H7 (cell line): Measurements from ENCODE around the gene PLEKHA5. TPM values are rescaled to one million over a fixed set of nuclear protein-coding genes. Genes with fewer than 3 reads are reported as not detected.
"Not testable (repeated sequence)": the region's sequence is repeated elsewhere in the genome, so short reads cannot be mapped to it uniquely, and the experiment has no call there.

Experiments
- DNase-seq: peaks from one replicate; pipeline ENCODE4 v3.0.0; 2012
- H3K27me3 ChIP-seq: 2 replicates; pipeline ENCODE4 v1.6.0; 2011; ENCODE audit warnings: mild to moderate bottlenecking, low read length; ENCODE audit not compliant: control insufficient read depth, insufficient read depth
- H3K36me3 ChIP-seq: replicated peaks from 2 replicates; pipeline ENCODE4 v1.5.1; 2011; ENCODE audit warnings: low read length; ENCODE audit not compliant: control insufficient read depth, insufficient read depth
- H3K4me3 ChIP-seq: 2 replicates; pipeline ENCODE4 v1.5.1; 2011; ENCODE audit warnings: low read depth, mild to moderate bottlenecking, control low read depth, low read length, moderate library complexity; ENCODE audit not compliant: insufficient read depth
- total RNA-seq: library from RNA; depleted of rRNA; stranded (reverse); fragments of >200 nt; shearing (Covaris generic); gene quantifications from 2 replicates; pipeline ENCODE4 v1.2.3, GENCODE V29; 2014

The PLEKHA5 gene
- total RNA-seq, 1 experiment from 2014 or later, result 33.9 TPM

DNA sequence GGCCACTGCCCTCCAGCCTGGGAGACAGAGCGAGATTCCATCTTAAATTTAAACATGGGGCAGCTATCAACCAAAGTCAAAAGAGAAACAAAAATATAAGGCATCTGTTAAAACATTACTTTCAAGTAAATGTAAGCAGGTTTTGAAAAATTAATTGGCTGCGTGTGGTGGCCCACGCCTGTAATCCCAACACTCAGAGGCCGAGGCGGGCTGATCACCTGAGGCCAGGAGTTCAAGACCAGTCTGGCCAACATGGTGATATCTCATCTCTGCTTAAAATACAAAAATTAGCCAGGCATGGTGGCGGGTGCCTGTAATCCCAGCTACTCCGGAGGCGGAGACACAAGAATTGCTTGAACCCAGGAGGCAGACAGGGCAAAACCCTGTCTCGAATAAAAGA is 82.7 kb downstream of the PLEKHA5 start:
- no peaks in the 10 kb centered on the region for H3K36me3 ChIP-seq
- H3K4me3 ChIP-seq, result no peak overlapping the region
- no peaks in the 10 kb centered on the region for H3K27me3 ChIP-seq
- no peak for DNase-seq

DNA sequence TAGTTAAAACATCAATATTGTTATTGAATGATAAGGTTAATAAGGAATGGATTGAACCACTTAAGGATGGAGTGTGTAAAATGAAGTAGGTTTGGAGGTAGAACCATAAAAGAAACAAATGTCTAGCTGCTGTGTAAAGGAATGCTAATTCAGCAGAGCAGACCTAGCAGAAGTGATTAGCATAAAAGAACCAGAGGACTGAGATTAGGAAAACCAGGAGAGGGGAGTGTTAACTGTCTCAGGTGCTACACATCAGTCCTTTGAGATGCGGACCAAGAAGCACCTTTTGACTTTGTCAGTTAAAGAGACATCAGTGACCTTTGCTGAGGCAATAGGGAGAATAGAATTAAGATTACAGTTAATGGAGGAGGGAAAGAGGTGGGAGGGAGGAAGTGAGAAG is 84.5 kb downstream of the PLEKHA5 start:
- Histone ChIP-seq H3K36me3 (no peaks in the 10 kb centered on the region), H3K4me3 (no peak overlapping the region), H3K27me3 (no peaks in the 10 kb centered on the region)
- DNase-seq, result no peak

DNA sequence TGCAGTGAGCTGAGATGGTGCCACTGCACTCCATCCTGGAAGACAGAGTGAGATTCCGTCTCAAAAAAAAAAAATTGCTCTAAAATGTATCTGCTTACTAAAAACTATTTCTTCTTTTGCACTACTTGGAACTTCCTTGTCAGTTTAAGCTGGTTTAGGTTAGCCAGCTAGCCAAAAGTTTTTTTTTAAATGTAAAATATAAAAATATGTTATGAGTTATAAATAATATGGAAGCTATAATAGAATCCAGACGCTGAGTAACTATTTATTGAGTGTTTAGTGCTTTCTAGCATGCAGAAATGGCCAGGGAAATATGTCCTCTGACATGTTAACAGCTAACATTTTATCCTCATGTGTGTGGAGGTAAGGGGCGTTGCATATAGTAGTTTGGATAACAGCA is 85.6 kb downstream of the PLEKHA5 start:
- no peak overlapping the region for H3K4me3 ChIP-seq
- H3K36me3 ChIP-seq, result no peaks in the 10 kb centered on the region
- no peak for DNase-seq
- H3K27me3 ChIP-seq, result no peaks in the 10 kb centered on the region

DNA sequence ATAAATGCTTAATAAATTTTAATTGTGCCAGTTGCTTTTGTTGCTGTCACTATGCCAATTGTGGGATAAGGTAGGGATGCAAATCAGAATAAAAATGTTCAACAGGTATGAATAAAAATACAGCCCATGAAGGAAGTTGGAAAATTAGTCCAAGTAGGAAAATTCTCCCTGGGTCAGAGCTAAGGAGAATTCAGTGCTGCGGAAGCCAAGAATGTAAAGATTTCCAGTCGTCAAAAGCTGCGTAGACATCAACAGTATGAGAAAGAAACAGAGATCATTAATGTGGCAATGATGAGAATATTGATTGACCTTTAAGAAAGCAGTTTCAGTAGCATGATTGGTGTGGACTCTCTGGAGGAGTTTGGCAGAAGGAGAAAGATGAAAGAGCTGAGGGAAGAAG is 87.9 kb downstream of the PLEKHA5 start:
- Histone ChIP-seq H3K27me3 (no peaks in the 10 kb centered on the region), H3K4me3 (no peak overlapping the region), H3K36me3 (no peaks in the 10 kb centered on the region)
- no peak for DNase-seq

DNA sequence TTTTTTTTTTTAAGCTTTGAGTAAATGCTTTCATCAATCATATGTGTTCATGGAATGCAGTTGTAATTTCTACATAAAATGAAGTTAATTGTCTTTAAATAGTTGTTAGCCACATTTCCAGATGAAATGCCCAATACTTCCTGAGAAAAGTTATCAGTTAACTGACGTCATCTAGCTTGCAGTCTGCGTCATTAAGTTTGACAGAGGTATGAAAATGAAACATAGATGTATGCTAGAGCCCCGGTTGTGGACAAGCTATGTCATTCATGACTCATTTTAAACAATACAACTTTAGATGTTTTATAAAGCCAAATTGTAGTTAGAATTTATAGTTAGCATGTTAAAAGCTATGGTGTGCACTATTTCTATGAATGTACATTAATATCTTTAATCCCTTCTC is 90.7 kb downstream of the PLEKHA5 start:
- no peak for DNase-seq
- Histone ChIP-seq H3K27me3 (no peaks in the 10 kb centered on the region), H3K36me3 (no peaks in the 10 kb centered on the region), H3K4me3 (no peak overlapping the region)

DNA sequence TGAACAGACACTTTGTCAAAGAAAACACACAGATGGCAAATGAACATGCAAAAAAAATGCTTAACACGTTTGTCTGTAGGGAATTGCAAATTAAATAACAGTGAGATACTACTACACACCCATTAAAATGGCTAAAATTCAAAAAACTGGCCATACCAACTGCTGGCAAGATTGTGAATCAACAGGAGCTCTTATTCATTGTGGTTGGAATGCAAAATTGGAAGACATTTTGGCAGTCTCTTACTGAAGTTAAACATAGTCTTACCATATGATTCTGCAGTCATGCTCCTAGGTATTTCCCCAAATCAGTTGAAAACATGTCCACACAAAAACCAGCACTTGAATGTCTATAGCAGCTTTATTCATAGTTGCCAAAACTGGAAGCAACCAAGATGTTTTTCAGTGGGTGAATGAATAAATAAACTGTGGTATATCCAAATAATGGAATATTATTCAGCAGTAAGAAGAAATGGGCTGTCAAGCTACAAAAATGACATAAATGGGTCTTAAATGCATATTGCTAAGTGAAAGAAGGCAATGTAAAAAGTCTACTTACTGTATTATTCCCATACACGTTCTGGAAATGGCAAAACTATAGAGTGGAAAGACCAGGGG is 91.4 kb downstream of the PLEKHA5 start:
- H3K36me3 ChIP-seq, result no peaks in the 10 kb centered on the region
- H3K4me3 ChIP-seq, result no peak overlapping the region
- no peaks in the 10 kb centered on the region for H3K27me3 ChIP-seq
- no peak for DNase-seq

DNA sequence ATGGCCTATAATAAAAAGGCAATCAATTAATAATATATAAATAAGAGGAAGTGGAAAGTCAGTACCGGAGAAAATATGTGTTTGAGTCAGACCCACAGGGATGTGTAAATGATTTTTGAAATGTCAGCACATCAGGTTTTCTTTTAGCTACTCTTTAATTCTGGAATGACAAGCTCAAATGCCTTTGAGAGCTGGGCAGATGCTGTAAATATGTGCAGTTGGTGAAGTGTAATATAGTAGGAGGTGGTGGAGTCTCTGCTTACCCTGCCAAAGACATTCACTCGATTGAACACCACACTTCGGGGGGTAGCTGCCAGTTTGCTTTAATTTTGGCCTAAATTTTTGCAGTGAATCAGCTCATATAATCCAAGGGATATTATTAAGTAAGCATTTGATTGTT is 93.0 kb downstream of the PLEKHA5 start:
- DNase-seq, result no peak
- H3K4me3 ChIP-seq, result no peak overlapping the region
- H3K36me3 ChIP-seq, result no peaks in the 10 kb centered on the region
- no peaks in the 10 kb centered on the region for H3K27me3 ChIP-seq

DNA sequence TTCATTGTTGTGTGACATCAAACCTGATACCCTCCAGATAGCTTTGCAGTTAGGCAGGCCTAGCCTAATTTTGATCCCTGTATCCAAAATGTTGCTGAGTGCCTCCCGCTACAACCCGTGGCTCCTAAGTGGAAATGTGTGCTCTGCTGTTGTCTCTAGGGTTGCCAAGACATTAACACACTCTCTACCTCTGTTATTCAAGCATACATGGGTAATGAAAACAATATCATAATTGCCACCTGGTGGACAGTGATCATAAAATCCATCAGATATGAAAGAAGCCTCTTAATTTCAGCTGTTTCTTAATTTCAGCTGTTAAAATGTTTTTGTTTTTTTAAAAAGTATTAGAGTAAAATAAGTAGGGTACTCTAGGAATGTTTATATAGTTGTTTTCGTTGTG is 93.5 kb downstream of the PLEKHA5 start:
- no peaks in the 10 kb centered on the region for H3K27me3 ChIP-seq
- no peak overlapping the region for H3K4me3 ChIP-seq
- no peaks in the 10 kb centered on the region for H3K36me3 ChIP-seq
- DNase-seq, result no peak

DNA sequence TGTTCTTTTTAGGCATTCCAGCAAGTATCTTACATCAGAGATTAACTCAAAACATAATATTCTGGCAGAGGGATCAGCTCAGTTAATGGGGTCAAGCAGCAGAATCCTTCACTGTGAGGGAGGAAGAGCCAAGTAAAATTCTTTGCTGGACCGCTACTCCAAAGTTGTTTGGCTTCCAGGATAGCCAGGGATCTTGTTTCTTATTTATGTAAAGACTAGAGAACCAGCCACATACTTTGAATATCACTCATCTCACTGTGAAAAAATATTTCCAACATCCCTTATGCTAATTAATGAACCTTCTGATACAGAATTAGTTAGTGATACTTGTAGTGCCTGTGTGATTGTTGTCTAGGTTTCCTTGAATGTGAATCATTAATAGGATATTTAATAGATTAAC is 94.2 kb downstream of the PLEKHA5 start:
- H3K36me3 ChIP-seq, result no peaks in the 10 kb centered on the region
- no peak for DNase-seq
- no peaks in the 10 kb centered on the region for H3K27me3 ChIP-seq
- H3K4me3 ChIP-seq, result no peak overlapping the region

DNA sequence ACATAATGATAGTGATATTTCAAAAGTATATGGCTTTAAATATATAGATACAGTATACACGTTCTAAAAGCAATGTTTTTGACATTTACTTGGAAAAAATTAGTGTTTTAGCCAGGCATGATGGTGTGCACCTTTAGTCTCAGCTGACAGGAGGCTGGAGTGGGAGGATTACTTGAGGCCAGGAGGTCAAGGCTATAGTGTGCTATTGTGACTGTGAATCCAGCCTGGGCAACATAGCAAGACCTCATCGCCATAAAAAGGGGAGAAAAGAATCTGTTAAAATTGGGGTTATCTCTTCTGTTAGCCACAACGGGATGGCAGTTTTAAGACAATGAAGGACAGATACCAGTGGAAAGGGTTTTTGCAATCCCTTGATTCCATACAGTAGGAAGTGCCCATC is 95.2 kb downstream of the PLEKHA5 start:
- no peaks in the 10 kb centered on the region for H3K36me3 ChIP-seq
- no peak for DNase-seq
- H3K27me3 ChIP-seq, result no peaks in the 10 kb centered on the region
- H3K4me3 ChIP-seq, result no peak overlapping the region

DNA sequence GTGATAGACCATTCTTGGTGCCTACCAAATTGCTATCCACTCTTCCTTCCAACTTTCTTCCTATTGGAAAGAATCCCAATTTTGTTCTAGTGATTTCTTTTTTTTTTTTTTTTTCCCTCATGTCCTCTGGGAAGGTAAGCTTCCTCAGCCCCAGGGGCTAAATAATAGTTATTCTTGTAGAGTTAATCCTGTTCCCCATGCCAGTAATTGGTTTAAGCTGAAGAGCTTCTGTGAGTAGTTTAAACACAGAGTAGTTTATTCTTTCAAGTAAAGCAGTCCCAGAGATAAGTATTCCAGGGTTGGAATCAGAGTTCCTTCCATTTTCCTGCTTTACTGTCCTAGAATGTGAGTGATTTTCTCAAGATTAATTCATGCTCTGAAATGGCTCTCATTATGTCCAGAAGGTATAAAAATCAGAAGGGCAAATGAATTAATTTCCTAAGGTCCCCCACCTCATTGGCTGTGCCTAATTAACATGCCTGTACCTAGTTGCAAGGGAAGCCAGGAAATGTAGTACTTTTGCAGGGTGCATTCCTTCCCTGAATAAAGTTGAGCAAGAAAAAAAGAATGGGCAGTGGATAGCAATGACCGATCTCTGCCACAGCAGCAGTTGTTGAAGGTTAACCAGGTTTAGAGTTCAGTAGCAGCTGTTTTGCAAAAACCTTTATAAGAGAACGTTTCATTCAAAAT is 97.8 kb downstream of the PLEKHA5 start:
- no peak overlapping the region for H3K4me3 ChIP-seq
- no peak for DNase-seq
- no peaks in the 10 kb centered on the region for H3K27me3 ChIP-seq

DNA sequence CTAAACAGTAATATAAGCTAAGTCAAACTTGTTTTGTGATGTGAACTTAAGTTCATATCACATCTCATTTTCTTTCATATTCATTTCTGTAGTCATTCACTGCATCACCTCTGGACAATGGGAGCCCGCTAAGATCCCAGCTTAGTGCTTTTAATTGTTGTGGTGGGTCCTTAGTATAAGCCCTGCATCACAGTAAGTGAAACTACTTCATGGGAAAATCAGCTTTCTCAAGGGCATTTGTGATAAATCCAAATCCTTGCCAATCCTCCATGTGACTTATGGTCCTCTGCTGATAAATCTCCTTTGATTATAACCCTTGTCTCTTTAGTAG is 98.3 kb downstream of the PLEKHA5 start:
- Histone ChIP-seq H3K27me3 (no peaks in the 10 kb centered on the region), H3K36me3 (no peaks in the 10 kb centered on the region; the same call in none of the 2 replicates), H3K4me3 (no peak overlapping the region)
- DNase-seq, result no peak

More for the DNA sequence above, 97.8 kb downstream of the PLEKHA5 start:
- H3K36me3 ChIP-seq, result no peaks in the 10 kb centered on the region; the same call in none of the 2 replicates

DNA sequence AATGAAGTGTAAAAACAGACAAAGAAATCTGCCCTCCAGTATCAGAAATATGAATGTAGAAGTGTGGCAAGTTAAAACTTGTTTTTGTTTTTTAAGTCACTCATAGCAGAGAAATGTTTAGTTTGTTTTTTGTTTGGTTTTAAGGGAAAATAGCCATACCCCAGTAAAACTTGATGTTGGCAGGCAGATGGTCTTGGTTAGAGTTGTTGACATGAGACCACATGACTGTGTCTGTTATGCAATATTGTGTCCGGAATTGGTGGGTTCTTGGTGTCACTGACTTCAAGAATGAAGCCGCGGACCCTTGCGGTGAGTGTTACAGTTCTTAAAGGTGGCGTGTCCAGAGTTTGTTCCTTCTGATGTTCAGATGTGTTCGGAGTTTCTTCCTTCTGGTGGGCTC is 99.5 kb downstream of the PLEKHA5 start:
- H3K36me3 ChIP-seq, DNase-seq, H3K27me3 ChIP-seq, H3K4me3 ChIP-seq: not testable (repeated sequence)

DNA sequence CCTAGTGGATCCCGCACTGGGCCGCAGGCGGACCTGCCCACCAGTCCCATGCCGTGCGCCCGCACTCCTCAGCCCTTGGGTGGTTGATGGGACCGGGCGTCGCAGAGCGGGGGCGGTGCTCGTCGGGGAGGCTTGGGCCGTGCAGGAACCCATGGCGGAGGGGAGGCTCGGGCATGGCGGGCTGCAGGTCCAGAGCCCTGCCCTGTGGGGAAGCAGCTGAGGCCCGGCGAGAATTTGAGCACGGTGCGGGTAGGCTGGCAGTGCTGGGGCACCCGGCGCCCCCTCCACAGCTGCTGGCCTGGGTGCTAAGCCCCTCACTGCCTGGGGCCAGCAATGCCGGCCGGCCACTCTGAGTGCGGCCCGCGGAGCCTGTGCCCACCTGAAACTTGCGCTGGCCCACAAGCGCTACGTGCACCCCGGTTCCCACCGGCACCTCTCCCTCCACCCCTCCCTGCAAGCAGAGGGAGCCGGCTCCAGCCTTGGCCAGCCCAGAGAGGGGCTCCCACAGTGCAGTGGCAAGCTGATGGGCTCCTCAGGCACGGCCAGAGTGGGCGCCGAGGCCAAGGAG is 100.8 kb downstream of the PLEKHA5 start:
- H3K27me3 ChIP-seq, result no peaks in the 10 kb centered on the region
- H3K36me3 ChIP-seq, result no peaks in the 10 kb centered on the region; the same call in none of the 2 replicates
- no peak overlapping the region for H3K4me3 ChIP-seq
- DNase-seq, result no peak

DNA sequence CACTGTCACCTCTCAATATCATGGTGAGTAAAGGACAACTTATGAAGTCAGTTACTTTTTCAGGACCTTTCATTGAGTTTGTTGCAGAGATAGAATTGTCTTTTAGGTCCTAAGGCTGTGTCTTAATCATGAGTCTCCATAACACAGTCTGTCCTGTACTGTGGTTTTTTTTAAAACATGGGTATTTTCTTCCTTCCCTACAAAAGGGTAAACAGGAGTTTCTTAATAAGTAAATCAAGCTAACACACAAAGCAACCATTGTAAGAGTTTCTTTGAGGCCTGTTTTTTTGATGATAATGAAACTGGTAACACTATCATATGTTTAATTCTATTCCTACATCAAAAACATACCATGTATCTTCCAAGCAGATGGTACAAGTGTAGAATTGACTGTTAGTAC is 101.4 kb downstream of the PLEKHA5 start:
- Histone ChIP-seq H3K36me3 (no peaks in the 10 kb centered on the region; the same call in none of the 2 replicates), H3K4me3 (no peak overlapping the region), H3K27me3 (no peaks in the 10 kb centered on the region)
- DNase-seq, result no peak
